ENCODE data around the gene SGTA.

The SGTA gene

GRCh38 chr19:2759965-2760364, 23.1 kb downstream of the SGTA start:
- no peaks in the 10 kb centered on the region for H3F3A ChIP-seq (ENCODE audit: insufficient read depth, low read length)
- H3K4me3 ChIP-seq (ENCODE audit: low read depth, low read length, poor library complexity, severe bottlenecking) = no peak overlapping the region
- H3K27me3 ChIP-seq (ENCODE audit: insufficient read depth, low read length) = no peaks in the 10 kb centered on the region
- peaks cover 77% of the 10 kb centered on the region for H3K36me3 ChIP-seq (ENCODE audit: insufficient read depth, low read length)
- H3K9me2 ChIP-seq (ENCODE audit: low read depth, low read length) = no peaks in the 10 kb centered on the region
- H2AFZ ChIP-seq (ENCODE audit: low read length) = no peak overlapping the region
- no peak overlapping the region for H3K27ac ChIP-seq (ENCODE audit: low read depth, low read length, poor library complexity, severe bottlenecking)
- TF ChIP-seq EZH2 (IDR thresholded peaks at IDR 0.05; ENCODE audit: borderline replicate concordance, low read length) (no peak), CTCF (IDR thresholded peaks at IDR 0.05; ENCODE audit: low read length) (no peak)
- no peaks in the 10 kb centered on the region for H3K79me2 ChIP-seq (ENCODE audit: insufficient read depth, low read length)
- no peaks in the 10 kb centered on the region for H3K9me3 ChIP-seq (ENCODE audit: low read length)
- H3K9ac ChIP-seq (ENCODE audit: low read length) = no peak overlapping the region
- H4K20me1 ChIP-seq (ENCODE audit: insufficient read depth, low read length) = no peaks in the 10 kb centered on the region
- no peaks in the 10 kb centered on the region for H3K4me1 ChIP-seq (ENCODE audit: insufficient read depth, low read length, severe bottlenecking)
- H3K4me2 ChIP-seq (ENCODE audit: low read length) = no peak overlapping the region

DNA sequence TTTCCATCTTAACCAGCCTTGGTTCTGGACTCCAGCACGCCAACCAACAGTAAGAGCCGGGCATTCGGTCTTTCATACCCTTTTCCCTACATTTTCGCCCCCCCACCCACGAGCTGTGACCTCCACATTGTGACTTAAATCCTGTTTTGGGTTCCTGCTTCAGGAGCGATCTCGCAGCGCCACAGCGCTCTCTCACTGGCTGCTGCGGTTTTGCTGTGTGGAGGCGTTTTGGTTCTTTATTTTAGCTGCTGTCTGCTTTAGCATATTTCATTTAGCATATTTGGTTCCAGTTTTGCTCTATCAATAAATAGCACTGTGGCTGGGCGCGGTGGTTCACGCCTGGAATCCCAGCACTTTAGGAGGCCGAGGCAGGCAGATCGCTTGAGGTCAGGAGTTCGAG, 23.7 kb downstream of the SGTA start:
- no peaks in the 10 kb centered on the region for H3K27me3 ChIP-seq (ENCODE audit: insufficient read depth, low read length)
- H3K79me2 ChIP-seq (ENCODE audit: insufficient read depth, low read length) = no peaks in the 10 kb centered on the region
- no peaks in the 10 kb centered on the region for H3K4me1 ChIP-seq (ENCODE audit: insufficient read depth, low read length, severe bottlenecking)
- no peak overlapping the region for H3K27ac ChIP-seq (ENCODE audit: low read depth, low read length, poor library complexity, severe bottlenecking)
- H3K4me3 ChIP-seq (ENCODE audit: low read depth, low read length, poor library complexity, severe bottlenecking) = no peak overlapping the region
- no peak overlapping the region for H3K4me2 ChIP-seq (ENCODE audit: low read length)
- H3K9ac ChIP-seq (ENCODE audit: low read length) = no peak overlapping the region
- no peaks in the 10 kb centered on the region for H3K9me2 ChIP-seq (ENCODE audit: low read depth, low read length)
- H3K9me3 ChIP-seq (ENCODE audit: low read length) = no peaks in the 10 kb centered on the region
- H2AFZ ChIP-seq (ENCODE audit: low read length) = no peak overlapping the region
- TF ChIP-seq CTCF (IDR thresholded peaks at IDR 0.05; ENCODE audit: low read length) = no peak
- no peak for TF ChIP-seq EZH2 (IDR thresholded peaks at IDR 0.05; ENCODE audit: borderline replicate concordance, low read length)
- H3F3A ChIP-seq (ENCODE audit: insufficient read depth, low read length) = no peaks in the 10 kb centered on the region
- H4K20me1 ChIP-seq (ENCODE audit: insufficient read depth, low read length) = no peaks in the 10 kb centered on the region
- H3K36me3 ChIP-seq (ENCODE audit: insufficient read depth, low read length) = peaks cover 78% of the 10 kb centered on the region

DNA sequence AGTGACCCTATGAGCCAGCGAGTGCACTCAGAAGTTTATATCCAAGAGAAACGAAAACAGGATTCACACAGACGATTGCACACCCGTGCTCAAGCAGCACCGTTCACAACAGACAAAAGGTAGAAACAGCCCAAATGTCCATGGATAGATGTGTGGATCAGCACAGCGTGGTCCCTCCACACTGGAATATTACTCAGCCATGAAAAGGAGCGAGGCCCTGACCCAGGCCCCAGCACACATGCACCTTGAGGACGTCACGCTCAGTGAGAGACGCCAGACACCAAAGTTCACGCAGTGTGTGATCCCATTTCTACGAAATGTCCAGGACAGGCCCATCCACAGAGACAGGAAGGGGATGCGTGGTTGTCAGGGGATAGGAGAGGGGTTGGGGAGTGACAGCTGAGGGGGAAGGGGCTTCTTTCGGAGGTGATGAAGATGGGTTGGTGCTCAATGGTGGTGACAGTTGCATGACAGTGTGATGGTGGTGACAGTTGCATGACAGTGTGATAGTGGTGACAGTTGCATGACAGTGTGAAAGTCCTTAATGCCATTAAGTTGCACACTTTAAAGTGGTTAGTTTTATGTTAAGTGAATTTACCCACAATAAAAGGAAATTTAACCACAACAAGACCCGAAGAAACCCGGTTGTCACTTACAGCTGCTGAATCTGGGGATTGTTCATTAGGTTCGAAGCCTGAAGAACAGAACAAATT, 24.3 kb downstream of the SGTA start:
- Histone ChIP-seq H2AFZ (ENCODE audit: low read length) (no peak overlapping the region), H3K9me2 (ENCODE audit: low read depth, low read length) (no peaks in the 10 kb centered on the region), H3K9me3 (ENCODE audit: low read length) (no peaks in the 10 kb centered on the region), H3K36me3 (ENCODE audit: insufficient read depth, low read length) (peaks cover 80% of the 10 kb centered on the region), H3K27ac (ENCODE audit: low read depth, low read length, poor library complexity, severe bottlenecking) (no peak overlapping the region), H3K4me2 (ENCODE audit: low read length) (no peak overlapping the region), H3K27me3 (ENCODE audit: insufficient read depth, low read length) (no peaks in the 10 kb centered on the region), H4K20me1 (ENCODE audit: insufficient read depth, low read length) (no peaks in the 10 kb centered on the region), H3F3A (ENCODE audit: insufficient read depth, low read length) (no peaks in the 10 kb centered on the region), H3K79me2 (ENCODE audit: insufficient read depth, low read length) (no peaks in the 10 kb centered on the region), H3K4me3 (ENCODE audit: low read depth, low read length, poor library complexity, severe bottlenecking) (no peak overlapping the region), H3K9ac (ENCODE audit: low read length) (no peak overlapping the region), H3K4me1 (ENCODE audit: insufficient read depth, low read length, severe bottlenecking) (no peaks in the 10 kb centered on the region)
- TF ChIP-seq EZH2 (IDR thresholded peaks at IDR 0.05; ENCODE audit: borderline replicate concordance, low read length) (no peak), CTCF (IDR thresholded peaks at IDR 0.05; ENCODE audit: low read length) (no peak)

Data from OCI-LY1 (cell line).